ENCODE results near the gene SLC25A43.

The SLC25A43 gene

DNA sequence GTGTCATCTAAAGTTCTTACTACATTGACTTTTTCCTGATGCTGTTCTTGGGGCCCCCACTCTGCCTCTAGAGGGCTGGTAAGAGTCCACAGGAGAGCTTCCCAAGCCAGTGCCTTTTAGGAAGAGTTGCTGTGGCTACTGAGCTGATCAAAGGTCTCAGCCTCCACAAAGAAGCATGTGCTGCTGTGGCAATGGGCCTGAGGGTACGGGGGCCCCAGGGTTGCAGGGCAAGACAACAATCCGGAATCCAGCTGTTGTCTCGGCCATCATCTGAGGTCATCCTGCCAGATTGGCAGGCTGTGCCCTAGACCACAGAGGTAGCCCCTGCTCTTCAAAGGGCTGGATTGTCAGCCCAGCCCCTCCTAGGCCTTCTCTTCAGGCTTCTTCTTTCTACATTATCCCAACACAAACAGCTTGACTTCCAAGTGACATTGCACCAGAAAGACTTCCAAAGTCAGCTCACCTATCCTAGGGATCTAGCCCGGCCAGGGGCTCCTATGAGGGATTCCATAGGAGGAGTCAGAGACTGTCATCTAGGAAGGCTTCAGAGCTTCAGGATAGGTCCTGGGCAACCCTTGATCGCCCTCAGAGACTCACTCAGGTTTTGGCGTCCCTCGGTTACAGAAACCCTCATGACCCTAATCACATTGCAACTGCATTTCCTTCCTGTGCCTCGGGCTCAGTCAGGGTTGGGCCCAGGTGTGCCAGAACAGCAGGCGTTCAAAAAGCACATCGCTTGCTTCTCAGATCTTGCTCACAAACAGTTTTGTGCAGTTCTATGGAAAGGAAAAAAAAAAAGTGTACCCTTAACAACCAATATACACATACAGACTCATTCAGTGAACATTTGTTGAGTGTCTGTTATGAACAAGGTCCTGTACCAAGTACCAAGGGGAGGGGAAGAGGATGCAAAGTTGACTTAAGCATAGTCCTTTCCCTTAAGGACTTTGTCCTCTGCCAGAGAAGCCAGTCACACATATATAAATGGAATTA lies 96.9 kb downstream of the SLC25A43 start:
- DNase-seq, result no peak

DNA sequence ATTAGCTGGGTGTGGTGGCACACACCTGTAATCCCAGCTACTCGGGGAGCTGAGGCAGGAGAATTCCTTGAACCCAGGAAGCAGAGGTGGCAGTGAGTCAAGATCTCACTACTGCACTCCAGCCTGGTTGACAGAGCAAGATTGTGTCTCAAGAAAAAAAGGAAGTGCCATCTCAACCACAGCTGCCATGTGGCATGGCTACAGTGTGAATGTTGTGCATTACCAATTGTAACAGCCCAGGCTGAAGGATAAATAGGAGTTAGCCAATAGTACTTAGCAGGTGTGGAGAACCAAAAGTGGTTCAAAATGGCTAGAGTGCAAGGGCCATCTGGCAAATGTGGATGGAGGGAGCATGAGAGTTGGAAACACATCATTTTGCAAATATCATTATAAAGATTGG lies 98.0 kb downstream of the SLC25A43 start:
- DNase-seq, result no peak

DNA sequence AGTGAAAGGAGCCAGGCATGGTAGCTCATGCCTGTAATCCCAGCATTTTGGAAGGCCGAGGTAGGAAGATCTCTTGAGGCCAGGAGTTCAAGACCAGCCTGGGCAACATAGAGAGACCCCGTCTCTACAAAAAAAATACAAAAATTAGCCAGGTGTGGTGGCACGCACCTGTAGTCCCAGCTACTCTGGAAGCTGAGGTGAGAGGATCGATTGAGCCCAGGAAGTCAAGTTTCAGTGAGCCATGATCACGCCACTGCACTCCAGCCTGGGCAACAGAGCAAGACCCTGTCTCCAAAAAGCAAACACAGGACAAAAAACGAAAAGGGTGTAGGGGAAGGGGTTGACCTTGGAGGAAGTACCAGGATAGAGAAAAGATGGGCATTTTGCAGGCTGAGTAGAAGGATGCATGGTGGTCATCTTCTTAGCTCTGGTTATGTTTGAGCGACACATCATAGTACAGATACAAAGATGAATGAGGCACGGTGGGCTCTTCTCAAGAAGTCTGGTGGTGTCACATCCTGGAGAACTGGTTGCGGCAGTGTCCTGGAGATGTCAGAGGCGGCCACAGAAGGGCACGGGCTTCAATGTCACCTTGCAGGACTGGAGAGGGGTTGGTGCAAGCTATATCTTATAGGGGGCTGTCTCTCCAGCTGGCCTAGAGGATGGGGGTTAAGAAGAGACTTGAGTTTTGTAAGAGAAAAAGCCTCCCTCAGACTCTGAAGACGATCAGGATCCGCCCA lies 101.1 kb downstream of the SLC25A43 start:
- no peak for DNase-seq

DNA sequence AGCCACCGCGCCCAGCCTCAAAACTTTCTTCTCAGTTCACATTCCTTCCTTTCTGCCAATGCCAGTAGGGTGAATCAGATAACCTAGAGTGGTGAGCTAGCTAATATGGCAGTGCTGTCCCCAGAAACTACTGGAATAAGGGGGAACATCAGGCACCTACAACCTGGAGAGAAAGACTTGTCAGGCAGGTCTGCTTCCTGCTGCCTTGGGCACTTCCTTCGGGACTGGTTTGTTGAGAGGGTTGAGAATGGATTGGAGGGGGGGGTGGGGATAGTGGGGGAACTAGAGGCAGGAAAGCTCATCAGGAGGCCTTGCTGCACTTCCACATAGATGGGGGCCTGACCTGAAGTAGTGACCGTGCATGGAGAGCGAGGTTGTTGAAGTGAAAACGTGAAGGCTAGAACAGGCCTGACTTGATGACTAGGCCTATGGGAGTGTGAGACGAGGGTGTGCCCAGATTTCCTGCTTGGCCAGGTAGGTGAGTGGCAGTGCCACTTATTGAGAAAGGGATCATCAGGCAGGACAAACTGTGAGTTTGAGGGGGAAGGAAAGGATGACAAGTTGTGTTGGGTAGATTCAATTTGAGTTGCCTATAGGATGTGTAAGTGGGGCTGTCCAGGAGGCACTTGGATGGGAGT lies 102.5 kb downstream of the SLC25A43 start:
- no peak for DNase-seq

DNA sequence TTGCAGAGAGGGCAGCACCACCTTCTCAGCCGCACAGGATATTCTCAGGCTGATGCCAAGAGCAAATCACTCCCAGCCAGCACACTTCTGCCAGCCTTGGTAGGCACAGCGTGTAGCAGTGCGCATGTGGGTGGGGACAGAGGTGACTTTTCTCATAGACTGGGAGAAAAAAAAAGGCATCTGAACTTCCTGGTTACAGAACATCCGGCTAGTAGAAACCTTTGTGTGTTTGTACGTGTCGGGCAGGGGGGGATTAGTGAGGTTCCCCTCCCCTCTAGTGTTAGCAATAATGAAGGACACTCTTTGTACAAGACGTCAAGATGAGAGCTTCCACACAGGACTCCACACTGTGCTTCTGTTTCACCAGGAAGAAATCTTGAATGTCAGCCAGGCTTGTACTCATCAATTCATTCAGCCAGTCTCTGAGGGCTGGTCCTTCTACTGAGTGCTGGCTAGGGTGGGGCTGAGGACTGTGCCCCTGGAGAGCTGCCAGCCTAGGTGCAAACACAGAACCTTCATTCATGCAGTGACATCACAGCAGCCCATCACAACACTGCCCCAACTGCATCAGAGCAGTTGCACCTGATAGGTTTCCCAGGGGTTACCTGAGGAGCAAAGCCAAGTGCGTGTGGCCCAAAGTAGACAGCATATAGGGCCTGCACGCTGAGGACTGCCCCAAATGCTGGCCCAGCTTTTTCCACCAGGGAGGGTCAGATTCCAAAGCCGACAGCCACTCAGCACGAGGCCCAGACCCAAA lies 103.8 kb downstream of the SLC25A43 start:
- peak in 5 of 56 donors; percentile 0 to 50 (median 2) for DNase-seq

DNA sequence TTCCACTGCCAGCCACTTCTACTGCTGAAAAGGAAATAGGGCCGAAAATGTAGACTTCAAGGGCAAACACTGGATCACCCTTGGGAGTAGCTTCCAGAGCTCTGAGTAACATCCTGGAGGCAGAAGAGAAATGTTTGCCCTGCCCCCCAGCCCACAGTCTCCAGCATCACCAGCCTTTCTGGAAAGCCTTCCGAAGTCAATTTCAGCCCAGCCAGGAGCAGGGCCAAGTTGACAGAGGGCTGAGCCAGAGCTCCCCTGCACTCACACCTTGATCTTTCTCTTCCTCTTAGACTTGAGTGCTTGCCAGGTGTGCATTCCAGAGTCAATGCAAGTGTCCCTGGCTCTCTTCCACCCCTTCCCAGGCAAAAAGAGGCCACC lies 104.3 kb downstream of the SLC25A43 start:
- no peak for DNase-seq

Data from amygdala (tissue), 56 donors.